D721Med (cell line): ENCODE data around the gene DPP10.
"Not testable (repeated sequence)": the region's sequence is repeated elsewhere in the genome, so short reads cannot be mapped to it uniquely, and the experiment has no call there.

Experiments
- DNase-seq: peaks from one replicate; pipeline ENCODE4 v3.0.0; 2011; ENCODE audit warnings: low spot score; ENCODE audit not compliant: insufficient read length
- FAIRE-seq: peaks from 2 replicates; lab custom pipeline; 2011; peaks lifted over from hg19 to GRCh38; lab: Jason Lieb, UNC
- CTCF ChIP-seq: IDR thresholded peaks from 2 replicates; pipeline ENCODE4 v1.5.1; 2012; ENCODE audit warnings: mild to moderate bottlenecking, control low read depth; ENCODE audit not compliant: insufficient read depth; ENCODE audit errors: missing control alignments

DPP10 gene

GRCh38 chr2:114960389-114960788, 517.9 kb downstream of the DPP10 start:
- no peak for DNase-seq
- FAIRE-seq: no peak

DNA sequence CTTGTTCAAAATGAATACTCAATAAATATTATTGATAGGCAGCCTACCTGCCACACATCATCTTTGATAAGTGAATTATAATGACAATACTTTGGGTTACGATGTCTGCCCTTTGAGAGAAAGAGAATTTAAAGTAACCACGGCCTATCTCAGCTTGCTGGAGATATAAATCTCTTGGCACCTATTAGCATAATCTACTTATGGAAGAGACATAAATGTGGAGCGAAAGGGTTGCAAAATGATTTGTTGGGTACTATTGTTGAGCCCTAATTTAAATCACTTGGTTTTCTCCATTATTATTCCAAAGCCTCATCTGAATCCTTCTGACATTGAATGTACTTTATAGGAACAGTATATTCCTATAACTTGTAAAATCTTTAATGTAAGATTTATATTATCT, 520.1 kb downstream of the DPP10 start:
- peak; percentile 56 for FAIRE-seq
- no peak for TF ChIP-seq CTCF
- DNase-seq: no peak

More at GRCh38 chr2:114960389-114960788, 517.9 kb downstream of the DPP10 start:
- TF ChIP-seq CTCF: no peak

- no peak for FAIRE-seq
- no peak for DNase-seq
- TF ChIP-seq CTCF: no peak
Observed at GRCh38 chr2:114968748-114969400, 526.4 kb downstream of the DPP10 start.

- not testable (repeated sequence) for FAIRE-seq, DNase-seq
Observed at GRCh38 chr2:115004321-115004720, 561.9 kb downstream of the DPP10 start.

- no peak for DNase-seq
- FAIRE-seq: no peak
- TF ChIP-seq CTCF: no peak
Observed at GRCh38 chr2:115011721-115012120, 569.3 kb downstream of the DPP10 start.

DNA sequence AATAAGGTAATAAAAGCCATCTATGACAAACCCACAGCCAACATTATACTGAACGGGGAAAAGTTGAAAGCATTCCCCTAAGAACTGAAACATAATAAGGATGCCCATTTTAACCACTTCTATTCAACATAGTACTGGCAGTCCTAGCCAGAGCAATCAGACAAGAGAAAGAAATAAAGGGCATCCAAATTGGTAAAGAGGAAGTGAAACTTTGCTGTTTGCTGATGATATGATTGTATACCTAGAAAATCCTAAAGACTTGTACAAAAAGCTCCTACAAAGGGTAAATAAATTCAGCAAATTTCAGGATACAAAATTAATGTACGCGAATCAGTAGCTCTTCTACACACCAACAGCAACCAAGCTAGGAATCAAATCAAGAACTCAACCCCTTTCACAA, 579.6 kb downstream of the DPP10 start:
- FAIRE-seq, DNase-seq: not testable (repeated sequence)

- DNase-seq (no peak), FAIRE-seq (no peak)
- TF ChIP-seq CTCF: no peak
Observed at GRCh38 chr2:115034801-115035200, 592.4 kb downstream of the DPP10 start.

GRCh38 chr2:115036818-115037217, 594.4 kb downstream of the DPP10 start:
- DNase-seq (no peak), FAIRE-seq (no peak)
- TF ChIP-seq CTCF: no peak
